ENCODE data around the gene TEAD1. TPM values are rescaled to one million over a fixed set of nuclear protein-coding genes. Genes with fewer than 3 reads are reported as not detected.

TEAD1 gene
- total RNA-seq, 1 donor from 2014 or later: 17.6 TPM

GRCh38 chr11:12674571-12674935, 332 bp downstream of the TEAD1 start:
- FAIRE-seq: no peak
- Histone ChIP-seq H3K4me3 (ENCODE audit: low read depth, low read length) (peak overlapping the region; percentile 62), H3K36me3 (ENCODE audit: control insufficient read depth, insufficient read depth, low read length) (no peaks in the 10 kb centered on the region), H3K27me3 (ENCODE audit: control insufficient read depth, insufficient read depth, low read length) (no peaks in the 10 kb centered on the region)
- no peak for DNase-seq (ENCODE audit: low read depth)
- TF ChIP-seq, protein P1, sequence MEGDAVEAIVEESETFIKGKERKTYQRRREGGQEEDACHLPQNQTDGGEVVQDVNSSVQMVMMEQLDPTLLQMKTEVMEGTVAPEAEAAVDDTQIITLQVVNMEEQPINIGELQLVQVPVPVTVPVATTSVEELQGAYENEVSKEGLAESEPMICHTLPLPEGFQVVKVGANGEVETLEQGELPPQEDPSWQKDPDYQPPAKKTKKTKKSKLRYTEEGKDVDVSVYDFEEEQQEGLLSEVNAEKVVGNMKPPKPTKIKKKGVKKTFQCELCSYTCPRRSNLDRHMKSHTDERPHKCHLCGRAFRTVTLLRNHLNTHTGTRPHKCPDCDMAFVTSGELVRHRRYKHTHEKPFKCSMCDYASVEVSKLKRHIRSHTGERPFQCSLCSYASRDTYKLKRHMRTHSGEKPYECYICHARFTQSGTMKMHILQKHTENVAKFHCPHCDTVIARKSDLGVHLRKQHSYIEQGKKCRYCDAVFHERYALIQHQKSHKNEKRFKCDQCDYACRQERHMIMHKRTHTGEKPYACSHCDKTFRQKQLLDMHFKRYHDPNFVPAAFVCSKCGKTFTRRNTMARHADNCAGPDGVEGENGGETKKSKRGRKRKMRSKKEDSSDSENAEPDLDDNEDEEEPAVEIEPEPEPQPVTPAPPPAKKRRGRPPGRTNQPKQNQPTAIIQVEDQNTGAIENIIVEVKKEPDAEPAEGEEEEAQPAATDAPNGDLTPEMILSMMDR (IDR thresholded peaks at IDR 0.05; ENCODE audit: insufficient read depth, low read length, severe bottlenecking): no peak

- peak overlapping the region; percentile 62 for H3K4me3 ChIP-seq (ENCODE audit: low read depth, low read length)
- no peak for FAIRE-seq
- DNase-seq (ENCODE audit: low read depth): no peak
- TF ChIP-seq, protein P1 (IDR thresholded peaks at IDR 0.05; ENCODE audit: insufficient read depth, low read length, severe bottlenecking): no peak
- H3K27me3 ChIP-seq (ENCODE audit: control insufficient read depth, insufficient read depth, low read length): no peaks in the 10 kb centered on the region
- no peaks in the 10 kb centered on the region for H3K36me3 ChIP-seq (ENCODE audit: control insufficient read depth, insufficient read depth, low read length)
These were observed 895 bp downstream of the TEAD1 start for GRCh38 chr11:12674936-12675696.

- TF ChIP-seq, protein P1 (IDR thresholded peaks at IDR 0.05; ENCODE audit: insufficient read depth, low read length, severe bottlenecking): no peak
- Histone ChIP-seq H3K4me3 (ENCODE audit: low read depth, low read length) (peak overlapping the region; percentile 62), H3K27me3 (ENCODE audit: control insufficient read depth, insufficient read depth, low read length) (no peaks in the 10 kb centered on the region), H3K36me3 (ENCODE audit: control insufficient read depth, insufficient read depth, low read length) (no peaks in the 10 kb centered on the region)
- FAIRE-seq (peak; percentile 18), DNase-seq (ENCODE audit: low read depth) (peak; percentile 52)
These were observed 1.9 kb downstream of the TEAD1 start for GRCh38 chr11:12675951-12676711.

- FAIRE-seq: no peak
- TF ChIP-seq, protein P1 (IDR thresholded peaks at IDR 0.05; ENCODE audit: insufficient read depth, low read length, severe bottlenecking): no peak
- Histone ChIP-seq H3K4me3 (ENCODE audit: low read depth, low read length) (peak overlapping the region; percentile 4), H3K27me3 (ENCODE audit: control insufficient read depth, insufficient read depth, low read length) (no peaks in the 10 kb centered on the region), H3K36me3 (ENCODE audit: control insufficient read depth, insufficient read depth, low read length) (no peaks in the 10 kb centered on the region)
- DNase-seq (ENCODE audit: low read depth): no peak
These were observed 2.9 kb downstream of the TEAD1 start for GRCh38 chr11:12677131-12677530.

GRCh38 chr11:12678092-12678491, 3.9 kb downstream of the TEAD1 start:
- no peak overlapping the region for H3K4me3 ChIP-seq (ENCODE audit: low read depth, low read length)
- no peak for FAIRE-seq

More at GRCh38 chr11:12678092-12678491, 3.9 kb downstream of the TEAD1 start:
- DNase-seq (ENCODE audit: low read depth): no peak
- H3K36me3 ChIP-seq (ENCODE audit: control insufficient read depth, insufficient read depth, low read length): no peaks in the 10 kb centered on the region
- H3K27me3 ChIP-seq (ENCODE audit: control insufficient read depth, insufficient read depth, low read length): no peaks in the 10 kb centered on the region
- TF ChIP-seq, protein P1 (IDR thresholded peaks at IDR 0.05; ENCODE audit: insufficient read depth, low read length, severe bottlenecking): no peak

Data from bronchial epithelial cell (primary cell).